Measurements from ENCODE around the gene ZNF831.

Gene ZNF831

DNA sequence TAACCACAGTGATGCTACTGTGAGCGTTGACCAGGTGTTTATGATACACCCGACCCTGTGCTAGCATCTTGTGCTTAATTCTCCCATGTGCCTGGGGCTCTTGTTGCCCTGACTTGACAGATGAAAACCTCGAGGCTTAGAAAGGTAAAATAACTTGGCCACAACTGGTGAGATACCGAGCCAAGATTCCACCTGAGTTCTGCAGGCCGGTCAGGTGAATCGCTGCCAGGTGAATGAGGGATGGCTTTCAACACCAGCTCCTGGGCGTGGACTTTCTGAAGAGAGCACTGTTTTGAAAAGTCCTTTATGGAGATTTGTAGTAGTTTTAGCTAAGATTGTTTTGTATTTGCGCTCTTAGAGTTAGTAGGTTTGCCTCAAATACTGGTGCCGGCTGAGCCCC lies 12.2 kb upstream of the ZNF831 start:
- Histone ChIP-seq H3K4me1 (ENCODE audit: control insufficient read depth, insufficient read depth, low read length) (peaks cover 25% of the 10 kb centered on the region), H3K27me3 (replicated peaks; ENCODE audit: control insufficient read depth, insufficient read depth, low read length) (peaks cover 25% of the 10 kb centered on the region), H3K36me3 (ENCODE audit: control insufficient read depth, insufficient read depth, low read length, severe bottlenecking) (no peaks in the 10 kb centered on the region), H3K9me3 (ENCODE audit: control insufficient read depth, low read length) (no peaks in the 10 kb centered on the region), H3K4me3 (ENCODE audit: low read length) (no peak overlapping the region), H3K9ac (ENCODE audit: low read length) (no peak overlapping the region)
- DNase-seq (ENCODE audit: low read depth), result no peak

DNA sequence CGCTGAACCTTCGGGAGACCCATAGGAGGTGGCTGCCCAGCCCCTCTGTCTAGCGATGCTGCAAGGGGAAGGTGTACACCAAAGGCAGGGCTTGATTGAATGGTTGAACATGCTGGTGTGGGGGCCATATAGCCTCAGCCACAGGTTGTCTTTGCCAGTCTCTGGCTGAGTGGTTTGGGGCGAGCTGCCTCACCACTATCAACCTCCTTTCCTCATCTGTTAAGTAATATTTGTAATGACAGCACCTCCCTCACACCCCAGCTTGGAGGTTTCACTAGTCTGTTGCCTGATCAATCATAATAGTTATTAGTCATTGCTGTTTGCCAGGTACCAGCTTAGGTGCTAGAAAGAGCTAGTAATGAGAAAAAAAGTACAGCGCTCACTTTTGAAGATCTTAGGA lies 11.8 kb upstream of the ZNF831 start:
- no peaks in the 10 kb centered on the region for H3K9me3 ChIP-seq (ENCODE audit: control insufficient read depth, low read length)
- H3K27me3 ChIP-seq (replicated peaks; ENCODE audit: control insufficient read depth, insufficient read depth, low read length), result peaks cover 25% of the 10 kb centered on the region
- H3K36me3 ChIP-seq (ENCODE audit: control insufficient read depth, insufficient read depth, low read length, severe bottlenecking), result no peaks in the 10 kb centered on the region
- no peak overlapping the region for H3K4me3 ChIP-seq (ENCODE audit: low read length)
- H3K4me1 ChIP-seq (ENCODE audit: control insufficient read depth, insufficient read depth, low read length), result peaks cover 21% of the 10 kb centered on the region
- no peak overlapping the region for H3K9ac ChIP-seq (ENCODE audit: low read length)
- DNase-seq (ENCODE audit: low read depth), result no peak

DNA sequence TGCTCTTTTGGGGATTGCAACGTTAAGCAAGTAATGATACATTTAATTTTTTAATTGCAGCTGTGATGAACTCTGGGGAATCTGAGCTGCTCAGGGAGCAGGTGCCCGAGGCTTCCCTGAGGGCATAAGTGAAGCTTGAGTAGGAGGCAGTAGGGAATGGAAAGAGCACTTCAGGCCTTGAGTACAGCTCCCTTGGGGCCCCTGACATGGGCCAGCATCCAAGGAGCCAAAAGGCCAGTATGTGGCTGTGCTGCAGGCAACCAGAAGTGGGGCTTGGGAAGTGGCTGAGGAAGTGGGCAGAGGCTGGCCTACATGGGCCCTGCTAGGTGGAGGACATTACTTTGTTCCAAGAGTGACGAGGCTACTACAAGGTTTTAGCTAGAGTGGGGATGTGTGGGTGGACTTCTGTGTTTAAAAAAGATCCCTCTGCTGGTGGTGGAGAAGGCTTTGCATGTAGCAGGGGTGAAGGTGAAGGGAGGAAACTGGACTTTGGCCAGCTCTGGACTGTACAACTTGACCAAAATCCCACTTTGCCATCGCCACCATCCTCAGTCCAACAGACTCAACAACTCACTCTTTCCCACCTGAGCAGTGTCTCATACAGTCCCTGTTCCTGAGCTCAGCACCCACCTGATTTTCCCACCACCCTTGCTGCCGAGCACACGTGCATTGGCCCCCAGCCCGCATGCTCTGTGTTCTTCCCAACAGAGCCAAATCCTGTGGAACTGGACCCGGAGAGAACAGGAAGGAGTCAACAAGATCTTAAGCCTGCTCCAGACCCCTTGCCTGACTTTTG lies 10.9 kb upstream of the ZNF831 start:
- Histone ChIP-seq H3K27me3 (replicated peaks; ENCODE audit: control insufficient read depth, insufficient read depth, low read length) (peaks cover 30% of the 10 kb centered on the region), H3K9me3 (ENCODE audit: control insufficient read depth, low read length) (no peaks in the 10 kb centered on the region), H3K4me3 (ENCODE audit: low read length) (no peak overlapping the region), H3K36me3 (ENCODE audit: control insufficient read depth, insufficient read depth, low read length, severe bottlenecking) (no peaks in the 10 kb centered on the region), H3K4me1 (ENCODE audit: control insufficient read depth, insufficient read depth, low read length) (peaks cover 12% of the 10 kb centered on the region), H3K9ac (ENCODE audit: low read length) (no peak overlapping the region)
- DNase-seq (ENCODE audit: low read depth), result no peak

DNA sequence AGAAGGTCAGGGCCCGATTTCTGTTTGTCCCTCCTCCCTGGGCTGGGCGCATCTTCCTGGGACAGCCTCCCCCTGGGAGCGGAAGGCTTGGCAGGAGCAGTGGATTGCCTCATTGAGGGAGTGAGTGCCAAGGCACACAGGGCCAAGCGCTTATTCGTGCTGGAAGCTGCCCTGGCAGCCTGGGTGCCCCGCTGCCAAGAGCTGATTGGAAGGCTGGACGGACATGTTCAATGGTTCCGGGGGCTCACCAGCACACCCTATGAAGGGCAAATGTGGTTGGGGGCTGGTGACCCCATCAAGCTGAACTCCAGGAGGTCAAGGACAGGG lies 10.3 kb upstream of the ZNF831 start:
- no peak for DNase-seq (ENCODE audit: low read depth)
- no peak overlapping the region for H3K4me3 ChIP-seq (ENCODE audit: low read length)
- H3K36me3 ChIP-seq (ENCODE audit: control insufficient read depth, insufficient read depth, low read length, severe bottlenecking), result no peaks in the 10 kb centered on the region
- peaks cover 34% of the 10 kb centered on the region for H3K27me3 ChIP-seq (replicated peaks; ENCODE audit: control insufficient read depth, insufficient read depth, low read length)
- peaks cover 12% of the 10 kb centered on the region for H3K4me1 ChIP-seq (ENCODE audit: control insufficient read depth, insufficient read depth, low read length)
- no peak overlapping the region for H3K9ac ChIP-seq (ENCODE audit: low read length)
- no peaks in the 10 kb centered on the region for H3K9me3 ChIP-seq (ENCODE audit: control insufficient read depth, low read length)

DNA sequence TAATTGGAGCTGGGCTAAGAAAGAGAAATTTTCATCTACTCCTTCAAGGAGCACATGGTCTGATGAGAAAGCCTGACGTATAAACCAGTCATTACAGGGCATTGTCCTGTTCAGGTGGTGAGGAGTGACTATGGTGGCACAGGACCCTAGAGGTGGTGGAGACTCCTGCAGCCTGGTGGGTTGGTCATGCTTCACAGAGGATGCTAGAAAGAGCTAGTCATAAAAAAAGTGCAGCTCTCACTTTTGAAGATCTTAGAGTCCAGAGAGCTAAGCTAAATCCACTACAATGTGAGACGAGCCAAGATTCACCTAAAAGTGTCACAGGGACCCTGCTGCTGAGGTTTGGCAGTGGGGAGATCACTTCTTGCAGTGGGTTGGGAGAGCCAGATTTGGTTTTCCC lies 9.8 kb upstream of the ZNF831 start:
- H3K4me1 ChIP-seq (ENCODE audit: control insufficient read depth, insufficient read depth, low read length), result peaks cover 12% of the 10 kb centered on the region
- H3K36me3 ChIP-seq (ENCODE audit: control insufficient read depth, insufficient read depth, low read length, severe bottlenecking), result no peaks in the 10 kb centered on the region
- peaks cover 36% of the 10 kb centered on the region for H3K27me3 ChIP-seq (replicated peaks; ENCODE audit: control insufficient read depth, insufficient read depth, low read length)
- H3K9me3 ChIP-seq (ENCODE audit: control insufficient read depth, low read length), result no peaks in the 10 kb centered on the region
- no peak overlapping the region for H3K9ac ChIP-seq (ENCODE audit: low read length)
- DNase-seq (ENCODE audit: low read depth), result no peak
- H3K4me3 ChIP-seq (ENCODE audit: low read length), result no peak overlapping the region

DNA sequence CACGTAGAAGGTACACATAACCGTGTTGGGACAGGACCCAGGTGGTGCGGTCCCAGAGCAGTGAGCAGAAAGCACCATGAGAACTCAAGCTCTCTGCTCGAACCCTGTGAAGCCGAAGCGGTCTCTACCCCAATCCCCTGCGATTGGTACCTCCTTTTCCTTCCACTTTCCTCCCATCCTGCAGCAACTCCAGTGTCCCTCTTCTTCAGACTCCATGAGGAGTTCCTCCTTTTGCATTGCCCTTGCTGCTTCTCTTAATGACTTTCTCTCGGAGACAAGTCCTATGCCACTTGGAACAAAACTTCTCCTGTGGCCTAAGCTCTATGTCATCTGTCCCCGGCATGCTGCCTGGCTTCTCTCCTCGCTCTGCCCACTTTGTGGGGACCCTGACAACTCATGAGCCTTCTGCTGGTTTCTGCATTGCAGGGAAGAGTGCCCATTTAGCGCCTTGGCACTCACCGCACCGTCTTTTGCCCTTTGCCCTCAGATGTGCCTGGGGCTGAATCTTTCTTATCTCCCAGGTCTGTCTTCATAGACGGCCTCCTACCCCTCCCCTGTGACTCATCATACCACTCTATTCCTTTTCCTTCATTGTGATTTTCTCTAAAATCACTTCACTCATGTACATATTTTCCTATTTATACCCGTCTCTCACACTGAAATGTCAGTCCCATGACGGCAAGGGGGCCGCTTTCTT lies 9.2 kb upstream of the ZNF831 start:
- Histone ChIP-seq H3K9ac (ENCODE audit: low read length) (no peak overlapping the region), H3K36me3 (ENCODE audit: control insufficient read depth, insufficient read depth, low read length, severe bottlenecking) (no peaks in the 10 kb centered on the region), H3K27me3 (replicated peaks; ENCODE audit: control insufficient read depth, insufficient read depth, low read length) (peaks cover 39% of the 10 kb centered on the region), H3K4me3 (ENCODE audit: low read length) (no peak overlapping the region), H3K4me1 (ENCODE audit: control insufficient read depth, insufficient read depth, low read length) (peaks cover 12% of the 10 kb centered on the region), H3K9me3 (ENCODE audit: control insufficient read depth, low read length) (no peaks in the 10 kb centered on the region)
- no peak for DNase-seq (ENCODE audit: low read depth)

DNA sequence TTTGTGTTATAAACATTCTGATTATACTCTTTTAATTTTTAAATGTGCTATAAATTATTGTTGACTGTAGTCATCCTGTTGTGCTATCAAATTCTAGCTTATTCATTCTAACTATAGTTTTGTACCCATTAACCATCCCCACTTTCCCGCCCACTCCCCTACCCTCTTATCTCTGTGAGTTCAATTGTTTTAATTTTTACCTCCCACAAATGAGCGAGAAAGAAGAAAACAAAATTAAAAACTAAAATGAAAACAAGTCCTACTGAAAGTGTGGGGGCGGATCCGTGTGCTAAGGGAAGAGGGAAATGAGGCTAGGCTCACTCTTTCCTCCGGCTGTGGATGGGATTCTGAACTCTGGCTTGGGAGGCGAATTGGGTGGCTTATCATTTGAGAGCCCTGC lies 6.6 kb upstream of the ZNF831 start:
- Histone ChIP-seq H3K9ac (ENCODE audit: low read length) (no peak overlapping the region), H3K9me3 (ENCODE audit: control insufficient read depth, low read length) (no peaks in the 10 kb centered on the region), H3K36me3 (ENCODE audit: control insufficient read depth, insufficient read depth, low read length, severe bottlenecking) (no peaks in the 10 kb centered on the region), H3K27me3 (replicated peaks; ENCODE audit: control insufficient read depth, insufficient read depth, low read length) (peaks cover 38% of the 10 kb centered on the region), H3K4me1 (ENCODE audit: control insufficient read depth, insufficient read depth, low read length) (peaks cover 18% of the 10 kb centered on the region), H3K4me3 (ENCODE audit: low read length) (no peak overlapping the region)
- no peak for DNase-seq (ENCODE audit: low read depth)

DNA sequence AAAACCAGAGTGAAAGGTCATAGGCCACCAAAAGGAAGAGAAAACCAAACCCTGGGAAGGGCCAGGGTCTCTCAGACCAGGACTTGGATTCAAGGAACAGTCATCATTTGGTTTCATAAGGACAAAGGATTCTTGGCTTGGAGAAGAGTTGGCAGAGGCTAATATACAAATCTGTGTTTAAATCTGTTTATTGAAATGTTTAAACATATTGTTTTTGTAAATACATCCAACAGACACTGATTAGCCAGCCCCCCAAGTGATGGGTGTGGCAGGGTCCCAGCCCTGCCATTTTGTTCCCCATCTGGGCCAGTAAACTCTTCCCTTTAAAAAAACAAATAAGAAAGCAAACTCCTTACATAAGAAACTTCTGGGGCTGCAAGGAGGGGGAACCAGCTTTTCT lies 6.1 kb upstream of the ZNF831 start:
- H3K4me3 ChIP-seq (ENCODE audit: low read length), result no peak overlapping the region
- peaks cover 38% of the 10 kb centered on the region for H3K27me3 ChIP-seq (replicated peaks; ENCODE audit: control insufficient read depth, insufficient read depth, low read length)
- no peak overlapping the region for H3K9ac ChIP-seq (ENCODE audit: low read length)
- no peak for DNase-seq (ENCODE audit: low read depth)
- peaks cover 14% of the 10 kb centered on the region for H3K4me1 ChIP-seq (ENCODE audit: control insufficient read depth, insufficient read depth, low read length)
- H3K36me3 ChIP-seq (ENCODE audit: control insufficient read depth, insufficient read depth, low read length, severe bottlenecking), result no peaks in the 10 kb centered on the region
- H3K9me3 ChIP-seq (ENCODE audit: control insufficient read depth, low read length), result no peaks in the 10 kb centered on the region

DNA sequence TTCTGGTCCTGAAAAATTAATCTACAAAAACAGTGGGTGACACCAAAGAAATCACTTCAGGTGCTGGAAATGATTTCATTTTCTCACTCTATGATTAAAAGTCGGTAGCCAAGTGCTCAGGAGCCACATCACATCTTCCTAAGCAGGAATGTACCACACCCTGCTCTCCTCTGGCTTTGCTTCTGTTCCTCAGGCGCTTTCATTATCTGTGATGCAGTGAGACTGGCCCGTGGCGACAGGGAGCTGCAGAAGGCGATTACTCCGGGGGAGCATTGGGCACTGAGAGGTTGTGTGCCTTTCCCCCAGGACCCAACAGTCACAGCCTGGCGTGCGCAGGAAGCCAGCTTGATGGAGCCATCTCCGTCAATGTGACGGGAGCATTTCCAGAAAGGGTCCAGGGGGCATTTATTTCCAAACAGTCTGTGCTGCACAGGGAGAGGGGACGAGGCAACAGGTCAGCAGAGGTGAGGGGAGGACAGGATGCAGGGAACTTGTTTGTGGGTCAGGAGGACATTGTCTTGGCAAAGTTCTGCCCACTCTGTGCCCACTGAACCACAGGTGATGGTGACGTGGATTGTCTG lies 5.6 kb upstream of the ZNF831 start:
- Histone ChIP-seq H3K4me1 (ENCODE audit: control insufficient read depth, insufficient read depth, low read length) (peaks cover 8% of the 10 kb centered on the region), H3K9ac (ENCODE audit: low read length) (no peak overlapping the region), H3K4me3 (ENCODE audit: low read length) (no peak overlapping the region), H3K36me3 (ENCODE audit: control insufficient read depth, insufficient read depth, low read length, severe bottlenecking) (no peaks in the 10 kb centered on the region), H3K27me3 (replicated peaks; ENCODE audit: control insufficient read depth, insufficient read depth, low read length) (peaks cover 38% of the 10 kb centered on the region), H3K9me3 (ENCODE audit: control insufficient read depth, low read length) (no peaks in the 10 kb centered on the region)
- DNase-seq (ENCODE audit: low read depth), result no peak

DNA sequence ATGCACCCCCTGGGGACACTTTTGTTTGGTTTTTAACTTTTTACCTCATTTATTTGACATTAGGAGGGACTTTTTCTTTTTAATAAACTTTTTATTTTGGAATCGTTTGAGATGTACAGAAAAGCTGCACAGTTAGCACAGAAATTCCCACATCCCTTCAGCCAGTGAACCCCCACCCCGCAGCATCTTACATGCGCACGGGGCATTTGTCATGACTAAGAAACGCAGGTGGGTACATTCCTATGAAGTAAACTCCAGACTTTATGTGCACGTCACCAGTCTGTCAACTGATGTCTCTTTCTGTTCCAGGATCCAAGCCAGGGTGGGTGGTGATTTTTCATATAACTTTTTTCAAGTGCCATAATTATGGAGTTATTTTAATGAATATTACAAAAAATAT lies 4.9 kb upstream of the ZNF831 start:
- H3K27me3 ChIP-seq (replicated peaks; ENCODE audit: control insufficient read depth, insufficient read depth, low read length), result peaks cover 38% of the 10 kb centered on the region
- no peaks in the 10 kb centered on the region for H3K36me3 ChIP-seq (ENCODE audit: control insufficient read depth, insufficient read depth, low read length, severe bottlenecking)
- H3K9ac ChIP-seq (ENCODE audit: low read length), result no peak overlapping the region
- H3K4me1 ChIP-seq (ENCODE audit: control insufficient read depth, insufficient read depth, low read length), result peaks cover 7% of the 10 kb centered on the region
- DNase-seq (ENCODE audit: low read depth), result no peak
- no peaks in the 10 kb centered on the region for H3K9me3 ChIP-seq (ENCODE audit: control insufficient read depth, low read length)
- no peak overlapping the region for H3K4me3 ChIP-seq (ENCODE audit: low read length)

DNA sequence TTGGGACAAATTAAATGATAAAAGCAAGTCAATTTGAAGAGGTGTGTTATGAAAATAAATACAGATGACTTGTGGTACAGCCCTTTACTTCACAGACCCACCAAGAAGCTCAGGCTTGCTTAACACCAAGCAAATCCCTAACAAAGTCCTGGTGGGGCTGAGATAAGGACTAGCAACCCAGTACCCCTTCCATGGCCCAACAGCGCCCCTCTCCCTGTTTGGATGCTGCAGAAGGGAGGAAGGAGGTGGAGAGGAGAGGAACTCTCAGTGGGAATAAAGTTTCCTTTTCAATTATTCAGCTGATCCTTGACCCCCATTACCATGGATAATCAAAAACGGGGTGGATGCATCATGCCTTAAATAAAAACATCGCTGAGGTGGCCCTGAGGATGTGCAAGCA lies 4.5 kb upstream of the ZNF831 start:
- Histone ChIP-seq H3K4me1 (ENCODE audit: control insufficient read depth, insufficient read depth, low read length) (peaks cover 7% of the 10 kb centered on the region), H3K9ac (ENCODE audit: low read length) (no peak overlapping the region), H3K36me3 (ENCODE audit: control insufficient read depth, insufficient read depth, low read length, severe bottlenecking) (no peaks in the 10 kb centered on the region), H3K4me3 (ENCODE audit: low read length) (no peak overlapping the region), H3K9me3 (ENCODE audit: control insufficient read depth, low read length) (no peaks in the 10 kb centered on the region), H3K27me3 (replicated peaks; ENCODE audit: control insufficient read depth, insufficient read depth, low read length) (peaks cover 35% of the 10 kb centered on the region)
- DNase-seq (ENCODE audit: low read depth), result no peak
